ENCODE results near the gene CCNE1. TPM values are rescaled to one million over a fixed set of nuclear protein-coding genes. Genes with fewer than 3 reads are reported as not detected.

CCNE1 gene
- total RNA-seq, 4 donors from 2014 or later = 9.1 to 15.6 (median 13.0) TPM

GRCh38 chr19:29837448-29837981 is 25.7 kb downstream of the CCNE1 start:
- TF ChIP-seq POLR2A (IDR thresholded peaks at IDR 0.05) = no peak
- TF ChIP-seq CTCF (IDR thresholded peaks at IDR 0.05) = no peak

GRCh38 chr19:29837996-29838395 is 26.2 kb downstream of the CCNE1 start:
- H3K4me3 ChIP-seq (ENCODE audit: low read depth, poor library complexity, severe bottlenecking) = no peak overlapping the region
- TF ChIP-seq POLR2A (IDR thresholded peaks at IDR 0.05) (no peak), CTCF (IDR thresholded peaks at IDR 0.05) (no peak)
- DNase-seq (ENCODE audit: low spot score in 2 of 2) = no peak
- intact Hi-C loops (cut with DNase I; ENCODE audit: low total_unique reads) = no loop called here
- WGBS, 2 donors = 83 to 87% methylated on average over 9 of the region's 9 CpGs

More at GRCh38 chr19:29837448-29837981, 25.7 kb downstream of the CCNE1 start:
- DNase-seq (ENCODE audit: low spot score in 2 of 2) = no peak
- no peak overlapping the region for H3K4me3 ChIP-seq (ENCODE audit: low read depth, poor library complexity, severe bottlenecking)
- intact Hi-C loops (cut with DNase I; ENCODE audit: low total_unique reads) = no loop called here
- WGBS, 2 donors = 70 to 74% methylated on average over 6 of the region's 6 CpGs

- WGBS, 2 donors = 61 to 63% methylated on average over 22 of the region's 22 CpGs
- TF ChIP-seq CTCF (IDR thresholded peaks at IDR 0.05) = no peak
- TF ChIP-seq POLR2A (IDR thresholded peaks at IDR 0.05) = no peak
- no peak overlapping the region for H3K4me3 ChIP-seq (ENCODE audit: low read depth, poor library complexity, severe bottlenecking)
- DNase-seq (ENCODE audit: low spot score in 2 of 2) = no peak
- intact Hi-C loops (cut with DNase I; ENCODE audit: low total_unique reads) = no loop called here
Measured at GRCh38 chr19:29840066-29840950, 28.5 kb downstream of the CCNE1 start.

GRCh38 chr19:29841209-29841558 is 29.4 kb downstream of the CCNE1 start:
- no peak for TF ChIP-seq POLR2A (IDR thresholded peaks at IDR 0.05)
- no peak for TF ChIP-seq CTCF (IDR thresholded peaks at IDR 0.05)
- WGBS, 2 donors = 90 to 92% methylated on average over 3 of the region's 3 CpGs
- DNase-seq (ENCODE audit: low spot score in 2 of 2) = no peak
- H3K4me3 ChIP-seq (ENCODE audit: low read depth, poor library complexity, severe bottlenecking) = no peak overlapping the region
- intact Hi-C loops (cut with DNase I; ENCODE audit: low total_unique reads) = no loop called here

- no peak overlapping the region for H3K4me3 ChIP-seq (ENCODE audit: low read depth, poor library complexity, severe bottlenecking)
- TF ChIP-seq CTCF (IDR thresholded peaks at IDR 0.05) = no peak
- TF ChIP-seq POLR2A (IDR thresholded peaks at IDR 0.05) = no peak
- DNase-seq (ENCODE audit: low spot score in 2 of 2) = no peak
- intact Hi-C loops (cut with DNase I; ENCODE audit: low total_unique reads) = no loop called here
- 69 to 84% methylated on average over 10 of the region's 10 CpGs for WGBS, 2 donors
Measured at GRCh38 chr19:29841559-29842367, 30.0 kb downstream of the CCNE1 start.
